DND-41 (cell line): ENCODE data around the gene SCD5.

ENCODE experiments used
- EZH2 ChIP-seq: IDR thresholded peaks from 3 replicates; pipeline ENCODE4 v1.6.1; 2012; ENCODE audit warnings: borderline replicate concordance, low read depth, mild to moderate bottlenecking, moderate library complexity, low read length, inconsistent platforms; ENCODE audit not compliant: severe bottlenecking
- TF ChIP-seq, protein P1 (sequence below): IDR thresholded peaks from 2 replicates; pipeline ENCODE4 v1.5.1; 2012; ENCODE audit warnings: borderline replicate concordance, low read length, moderate library complexity, mild to moderate bottlenecking; ENCODE audit not compliant: poor library complexity, severe bottlenecking; ENCODE audit errors: extremely low read depth

DNA sequence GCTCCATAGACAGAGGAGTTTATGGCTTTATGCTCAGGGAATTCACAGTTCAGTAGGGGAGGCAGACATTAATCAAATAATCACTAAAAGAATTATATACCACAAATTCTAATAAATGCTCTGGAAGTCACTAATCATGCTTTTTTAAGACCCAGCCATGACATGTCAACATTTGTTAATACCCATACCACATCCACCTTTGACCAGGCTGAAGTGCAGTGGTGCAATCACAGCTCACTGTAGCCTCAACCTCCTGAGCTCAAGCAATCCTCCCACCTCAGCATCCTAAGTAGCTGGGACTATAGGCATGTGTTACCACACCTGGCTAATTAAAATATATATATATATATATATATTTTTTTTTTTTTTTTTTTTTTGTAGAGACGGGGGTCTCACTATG is 12.8 kb upstream of the SCD5 start:
- TF ChIP-seq, protein P1, sequence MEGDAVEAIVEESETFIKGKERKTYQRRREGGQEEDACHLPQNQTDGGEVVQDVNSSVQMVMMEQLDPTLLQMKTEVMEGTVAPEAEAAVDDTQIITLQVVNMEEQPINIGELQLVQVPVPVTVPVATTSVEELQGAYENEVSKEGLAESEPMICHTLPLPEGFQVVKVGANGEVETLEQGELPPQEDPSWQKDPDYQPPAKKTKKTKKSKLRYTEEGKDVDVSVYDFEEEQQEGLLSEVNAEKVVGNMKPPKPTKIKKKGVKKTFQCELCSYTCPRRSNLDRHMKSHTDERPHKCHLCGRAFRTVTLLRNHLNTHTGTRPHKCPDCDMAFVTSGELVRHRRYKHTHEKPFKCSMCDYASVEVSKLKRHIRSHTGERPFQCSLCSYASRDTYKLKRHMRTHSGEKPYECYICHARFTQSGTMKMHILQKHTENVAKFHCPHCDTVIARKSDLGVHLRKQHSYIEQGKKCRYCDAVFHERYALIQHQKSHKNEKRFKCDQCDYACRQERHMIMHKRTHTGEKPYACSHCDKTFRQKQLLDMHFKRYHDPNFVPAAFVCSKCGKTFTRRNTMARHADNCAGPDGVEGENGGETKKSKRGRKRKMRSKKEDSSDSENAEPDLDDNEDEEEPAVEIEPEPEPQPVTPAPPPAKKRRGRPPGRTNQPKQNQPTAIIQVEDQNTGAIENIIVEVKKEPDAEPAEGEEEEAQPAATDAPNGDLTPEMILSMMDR, result no peak
- TF ChIP-seq EZH2, result no peak
